Articular chondrocyte of knee joint (primary cell): ENCODE results near the gene CSNK2A2. TPM values are rescaled to one million over a fixed set of nuclear protein-coding genes. Genes with fewer than 3 reads are reported as not detected.

Experiments used
- small RNA-seq: library from RNA; depleted of rRNA; stranded (forward); fragments of <200 nt; gene quantifications from one replicate; pipeline ENCODE3, GENCODE V24; 2012
- total RNA-seq: library from RNA; depleted of rRNA; stranded (reverse); fragments of >200 nt; gene quantifications from 2 replicates; pipeline ENCODE4 v1.2.3, GENCODE V29; 2012

CSNK2A2 gene
- 39.7 and 45.1 TPM in 2 replicates for total RNA-seq

GRCh38 chr16:58198022-58198683 is at the start of gene CSNK2A2:
Gene CSNK2A2 (minus strand): TSS chr16:58198106. CDS start chr16:58197736, 370 bp downstream.

GRCh38 chr16:58129097-58129936 is 68.6 kb downstream of the CSNK2A2 start, which contains the start of gene CFAP20:
Gene CFAP20 (minus strand): TSS chr16:58129381. CDS start chr16:58129115, 266 bp downstream.

Small RNAs within 50 kb of the gene (small RNA-seq; reads per million reads assigned to genes)
- gene RN7SL645P = not detected

Other genes starting within 250 kb of the CSNK2A2 start
- gene CNGB1, start 227.0 kb downstream of the CSNK2A2 start, total RNA-seq = not detected in 2 replicates
- gene ZNF319, start 197.4 kb downstream of the CSNK2A2 start, total RNA-seq = 4.3 and 4.8 TPM in 2 replicates
- gene USB1, start 196.7 kb downstream of the CSNK2A2 start, total RNA-seq = 15.4 and 16.2 TPM in 2 replicates
- 3.8 and 3.9 TPM in 2 replicates for gene MMP15, start 172.4 kb downstream of the CSNK2A2 start, total RNA-seq
- gene CFAP20, start 68.7 kb downstream of the CSNK2A2 start, total RNA-seq = 24.3 and 28.3 TPM in 2 replicates
- gene PRSS54, start 96.9 kb upstream of the CSNK2A2 start, total RNA-seq = not detected in 2 replicates
- gene GINS3, start 194.4 kb upstream of the CSNK2A2 start, total RNA-seq = 3.3 and 5.3 TPM in 2 replicates